Testis (tissue), 3 donors: ENCODE data around the gene DRD4. TPM values are rescaled to one million over a fixed set of nuclear protein-coding genes. Genes with fewer than 3 reads are reported as not detected.

Source experiments
- DNase-seq: peaks from one replicate; pipeline ENCODE4 v3.0.0-alpha.2; 2019
- H3K27ac ChIP-seq, 2 donors: fragments of 200-600 bp; sonication (generic); one replicate each; pipeline ENCODE4 v1.5.1; 2019
- H3K27me3 ChIP-seq: fragments of 200-600 bp; sonication (generic); one replicate; pipeline ENCODE4 v1.5.1; 2019
- H3K36me3 ChIP-seq: fragments of 200-600 bp; sonication (generic); one replicate; pipeline ENCODE4 v1.5.1; 2017; ENCODE audit warnings: low read depth; ENCODE audit errors: missing control alignments
- H3K4me1 ChIP-seq: fragments of 200-600 bp; sonication (generic); one replicate; pipeline ENCODE4 v1.5.1; 2019
- H3K4me3 ChIP-seq, 2 donors: fragments of 200-600 bp; sonication (generic); one replicate each; pipeline ENCODE4 v1.5.1; 2017 to 2019
- H3K9me3 ChIP-seq: fragments of 200-600 bp; sonication (generic); one replicate; pipeline ENCODE4 v1.5.1; 2017
- POLR2A ChIP-seq: fragments of 450-650 bp; IDR thresholded peaks from one replicate; pipeline ENCODE4 v1.6.1; 2017; ENCODE audit warnings: antibody characterized with exemption, mild to moderate bottlenecking, moderate library complexity
- WGBS, 2 donors: methylation state at CpG; one replicate each; pipeline ENCODE4 v1.1.5; 2018; 5-methylcytosine and 5-hydroxymethylcytosine counted together
- intact Hi-C: fragments of 100-400 bp; cut with DNase I; formaldehyde crosslinking; loops from one replicate; pipeline ENCODE4 v1.15.1; 2023; ENCODE audit warnings: low total_unique reads
- polyA plus RNA-seq: library from polyadenylated mRNA; stranded (reverse); fragments of 350-450 nt; fragmentation: Illumina TruSeq; extraction: RNeasy Lipid Tissue Mini Kit (QIAGEN cat#74804); gene quantifications from one replicate; pipeline ENCODE4 v1.2.3, GENCODE V29; 2014; ENCODE audit warnings: low read depth, low replicate concordance; ENCODE audit not compliant: insufficient read depth
- total RNA-seq, 2 donors: library from RNA; depleted of rRNA; stranded (reverse); fragments of >200 nt; gene quantifications; one replicate each; pipeline ENCODE4 v1.2.3, GENCODE V29; 2016
- TF ChIP-seq, protein P1 (sequence below), 3 experiments: fragments of 450-650 bp in 2 of 3; fragments of 200-600 bp in 1 of 3; sonication (generic) in 1 of 3; IDR thresholded peaks; one replicate each; pipeline ENCODE4 v1.5.1; 2016 to 2019; ENCODE audit warnings: antibody characterized with exemption in 3 of 3, mild to moderate bottlenecking in 2 of 3, moderate library complexity in 1 of 3

The DRD4 gene
- total and polyA plus RNA-seq, 3 donors from 2014 or later: 1.5 to 3.3 (median 2.0) TPM

DNA sequence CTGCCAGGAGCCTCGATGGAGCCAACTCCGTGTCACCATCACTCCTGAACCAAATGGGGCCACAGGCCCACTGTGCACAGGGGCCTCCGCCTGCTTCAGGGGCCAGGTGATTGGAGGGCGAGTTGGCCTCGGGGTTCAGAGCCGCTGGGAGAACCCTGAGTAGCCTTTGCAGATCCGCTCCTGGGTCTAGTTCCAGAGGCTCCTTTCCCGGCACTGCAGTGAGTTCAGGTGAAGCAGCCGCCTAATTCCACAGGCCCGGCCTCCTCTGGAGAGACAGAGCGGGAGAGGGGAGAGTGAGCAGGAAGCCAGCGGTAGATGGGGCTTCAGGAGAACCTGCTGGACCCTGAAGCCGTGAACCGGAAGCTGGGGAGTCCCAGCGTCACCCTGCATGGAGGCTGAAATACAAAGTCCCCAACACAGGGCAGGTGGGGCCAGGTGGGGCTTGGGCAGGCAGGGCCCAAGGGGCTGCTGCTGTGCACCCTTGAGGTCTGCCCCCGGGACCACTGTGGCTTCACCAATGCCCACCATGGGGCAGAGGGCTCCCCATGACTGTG, 22.5 kb downstream of the DRD4 start:
- no peaks in the 10 kb centered on the region for H3K36me3 ChIP-seq
- WGBS, 2 donors: 85 to 93% methylated on average over 5 to 16 of the region's 16 CpGs

DNA sequence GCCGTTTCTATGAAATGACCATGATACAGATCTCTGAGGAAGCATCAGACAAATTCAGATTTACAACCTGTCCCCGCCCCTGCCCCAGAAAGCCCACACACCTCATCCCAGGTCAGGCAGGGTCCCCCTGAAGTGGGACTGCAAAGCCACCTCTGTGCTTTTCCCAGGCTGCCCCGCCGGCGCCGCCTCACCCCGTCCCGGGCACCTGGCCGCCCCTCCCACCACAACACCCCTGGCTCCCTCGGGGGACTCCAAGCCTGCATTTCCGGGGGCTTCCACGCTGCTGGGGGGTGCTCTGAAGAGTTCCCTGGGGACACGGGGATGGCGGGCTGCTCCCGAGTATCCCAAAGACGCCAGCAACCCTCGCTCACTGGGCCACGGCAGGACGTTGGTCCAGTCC, 23.2 kb downstream of the DRD4 start:
- no peaks in the 10 kb centered on the region for H3K27me3 ChIP-seq
- WGBS, 2 donors: 92 to 95% methylated on average over 9 to 19 of the region's 19 CpGs
- H3K4me3 ChIP-seq: no peak overlapping the region
- H3K9me3 ChIP-seq: no peaks in the 10 kb centered on the region
- no peak for DNase-seq
- intact Hi-C loops: no loop called here
- H3K4me1 ChIP-seq: peaks cover 5% of the 10 kb centered on the region
- no peak overlapping the region for H3K27ac ChIP-seq
- no peak for TF ChIP-seq POLR2A
- TF ChIP-seq, protein P1, sequence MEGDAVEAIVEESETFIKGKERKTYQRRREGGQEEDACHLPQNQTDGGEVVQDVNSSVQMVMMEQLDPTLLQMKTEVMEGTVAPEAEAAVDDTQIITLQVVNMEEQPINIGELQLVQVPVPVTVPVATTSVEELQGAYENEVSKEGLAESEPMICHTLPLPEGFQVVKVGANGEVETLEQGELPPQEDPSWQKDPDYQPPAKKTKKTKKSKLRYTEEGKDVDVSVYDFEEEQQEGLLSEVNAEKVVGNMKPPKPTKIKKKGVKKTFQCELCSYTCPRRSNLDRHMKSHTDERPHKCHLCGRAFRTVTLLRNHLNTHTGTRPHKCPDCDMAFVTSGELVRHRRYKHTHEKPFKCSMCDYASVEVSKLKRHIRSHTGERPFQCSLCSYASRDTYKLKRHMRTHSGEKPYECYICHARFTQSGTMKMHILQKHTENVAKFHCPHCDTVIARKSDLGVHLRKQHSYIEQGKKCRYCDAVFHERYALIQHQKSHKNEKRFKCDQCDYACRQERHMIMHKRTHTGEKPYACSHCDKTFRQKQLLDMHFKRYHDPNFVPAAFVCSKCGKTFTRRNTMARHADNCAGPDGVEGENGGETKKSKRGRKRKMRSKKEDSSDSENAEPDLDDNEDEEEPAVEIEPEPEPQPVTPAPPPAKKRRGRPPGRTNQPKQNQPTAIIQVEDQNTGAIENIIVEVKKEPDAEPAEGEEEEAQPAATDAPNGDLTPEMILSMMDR (IDR thresholded peaks at IDR 0.05): no peak
- H3K36me3 ChIP-seq: no peaks in the 10 kb centered on the region

More for the DNA sequence above, 22.5 kb downstream of the DRD4 start:
- Histone ChIP-seq H3K27me3 (no peaks in the 10 kb centered on the region), H3K27ac (no peak overlapping the region), H3K9me3 (no peaks in the 10 kb centered on the region), H3K4me1 (peaks cover 5% of the 10 kb centered on the region), H3K4me3 (no peak overlapping the region)
- intact Hi-C loops: no loop called here
- no peak for DNase-seq
- TF ChIP-seq POLR2A: no peak
- TF ChIP-seq, protein P1 (IDR thresholded peaks at IDR 0.05): no peak

- Histone ChIP-seq H3K27ac (no peak overlapping the region), H3K27me3 (no peaks in the 10 kb centered on the region), H3K4me3 (no peak overlapping the region), H3K9me3 (no peaks in the 10 kb centered on the region), H3K36me3 (no peaks in the 10 kb centered on the region), H3K4me1 (peaks cover 10% of the 10 kb centered on the region)
- TF ChIP-seq, protein P1 (IDR thresholded peaks at IDR 0.05): no peak
- no peak for TF ChIP-seq POLR2A
- intact Hi-C loops: no loop called here
- WGBS, 2 donors: 72 to 82% methylated on average over 19 of the region's 19 CpGs
- DNase-seq: no peak
Measured at GRCh38 chr11:660681-661444, 23.8 kb downstream of the DRD4 start.

GRCh38 chr11:662689-663274, 25.7 kb downstream of the DRD4 start:
- Histone ChIP-seq H3K9me3 (no peaks in the 10 kb centered on the region), H3K4me1 (peaks cover 15% of the 10 kb centered on the region), H3K36me3 (no peaks in the 10 kb centered on the region), H3K27ac (no peak overlapping the region), H3K27me3 (no peaks in the 10 kb centered on the region), H3K4me3 (no peak overlapping the region)
- WGBS, 2 donors: 60 to 91% methylated on average over 5 to 15 of the region's 15 CpGs
- TF ChIP-seq, protein P1 (IDR thresholded peaks at IDR 0.05): peak; percentile 66 to 82 (median 75)
- TF ChIP-seq POLR2A: no peak
- DNase-seq: peak; percentile 82
- intact Hi-C loops: no loop called here
